Activated CD4-positive, alpha-beta T cell treated with anti-CD3 and anti-CD28 coated beads for 36 hours (primary cell): ENCODE results near the gene FALEC. TPM values are rescaled to one million over a fixed set of nuclear protein-coding genes. Genes with fewer than 3 reads are reported as not detected.

Experiments used
- ATAC-seq: fragments of 200-7000 bp; cut with Tn5 transposase; one replicate; pipeline ENCODE4 v1.10.0; 2021; ENCODE audit warnings: mild to moderate bottlenecking, moderate library complexity
- CTCF ChIA-PET: fragments of 350-600 bp; sonication (Branson Sonifier 250); formaldehyde crosslinking; loops from one replicate; lab custom pipeline; 2021; ENCODE audit warnings: antibody characterized with exemption; lab: Charles Lee
- POLR2A ChIA-PET: fragments of 350-600 bp; sonication (Branson Sonifier 250); formaldehyde crosslinking; loops from one replicate; lab custom pipeline; 2021; ENCODE audit warnings: antibody characterized with exemption, inconsistent platforms; lab: Charles Lee
- DNase-seq: peaks from one replicate; pipeline ENCODE4 v3.0.0-alpha.2; 2020
- H3K27ac Mint-ChIP-seq: one replicate; pipeline ENCODE4 v1.8.0; 2021; ENCODE audit warnings: mixed read lengths
- H3K27me3 Mint-ChIP-seq: one replicate; pipeline ENCODE4 v1.8.0; 2021; ENCODE audit warnings: mixed read lengths
- H3K36me3 Mint-ChIP-seq: one replicate; pipeline ENCODE4 v1.8.0; 2021; ENCODE audit warnings: low read depth, mixed read lengths
- H3K4me1 Mint-ChIP-seq: one replicate; pipeline ENCODE4 v1.8.0; 2021; ENCODE audit warnings: mixed read lengths
- H3K4me3 Mint-ChIP-seq: one replicate; pipeline ENCODE4 v1.8.0; 2021; ENCODE audit warnings: mild to moderate bottlenecking, moderate library complexity, mixed read lengths
- H3K9me3 Mint-ChIP-seq: one replicate; pipeline ENCODE4 v1.8.0; 2021; ENCODE audit warnings: low read depth, mixed read lengths
- intact Hi-C, 2 experiments: fragments of 100-400 bp; cut with DNase I in 1 of 2; cut with micrococcal nuclease in 1 of 2; formaldehyde crosslinking; loops; one replicate each; pipeline versions ENCODE4 v1.14.2 to v1.15.1; 2022 to 2024; cut with DNase I, micrococcal nuclease
- total RNA-seq, 2 experiments: library from RNA; stranded (reverse); gene quantifications; one replicate each; pipeline ENCODE4 v1.2.3, GENCODE V29; 2021

The FALEC gene
- under 1 TPM in 1 of 2 experiments, not detected in 1; 0.34 TPM for total RNA-seq

- intact Hi-C loops = loop anchor here (1.0 to 5.0 kb wide), 9 partner anchors 28 to 361 kb away; partner anchors contain the start of genes ADAMTSL4 (in 1 of the 2), ANP32E (in 1 of the 2), ARNT (in 1 of the 2) and ENSA (in 1 of the 2)
- Mint-ChIP-seq H3K4me3 (peak within 1 kb of the TSS; percentile 80), H3K4me1 (peaks cover 10% of the 10 kb centered on the region), H3K27me3 (no peaks in the 10 kb centered on the region), H3K27ac (peak within 1 kb of the TSS; percentile 59), H3K36me3 (no peaks in the 10 kb centered on the region), H3K9me3 (no peaks in the 10 kb centered on the region)
- CTCF ChIA-PET = interaction anchor here (0.6 to 2.7 kb wide), 11 partner anchors 13 to 569 kb away, joined by 3 to 20 read pairs (median 4); partner anchors contain the start of gene CA14
- POLR2A ChIA-PET = interaction anchor here (0.6 to 1.0 kb wide), 5 partner anchors 64 to 542 kb away, joined by 3 to 4 read pairs (median 3); partner anchors contain the start of gene MCL1
- peak; percentile 99 for ATAC-seq
- peak; percentile 95 for DNase-seq
These were observed at the start of gene FALEC for GRCh38 chr1:150515328-150516049. FALEC (plus strand) TSS chr1:150515752.

GRCh38 chr1:150466964-150467363 lies 48.6 kb upstream of the FALEC start:
- Mint-ChIP-seq H3K36me3 (peaks cover 30% of the 10 kb centered on the region), H3K9me3 (no peaks in the 10 kb centered on the region), H3K27ac (no peak overlapping the region), H3K27me3 (no peaks in the 10 kb centered on the region), H3K4me1 (peaks cover 4% of the 10 kb centered on the region), H3K4me3 (no peak overlapping the region)
- ChIA-PET CTCF (no interaction called here), POLR2A (no interaction called here)
- intact Hi-C loops = loop anchor here in 1 of 2 experiments (10.0 kb wide), 1 partner anchor 508 kb away; the partner anchor contains the start of gene CERS2
- ATAC-seq (no peak), DNase-seq (no peak)

- Mint-ChIP-seq H3K36me3 (peaks cover 33% of the 10 kb centered on the region), H3K4me1 (peaks cover 2% of the 10 kb centered on the region), H3K27me3 (no peaks in the 10 kb centered on the region), H3K4me3 (no peak overlapping the region), H3K27ac (no peak overlapping the region), H3K9me3 (no peaks in the 10 kb centered on the region)
- intact Hi-C loops = loop anchor here in 1 of 2 experiments (10.0 kb wide), 1 partner anchor 506 kb away; the partner anchor contains the start of gene CERS2
- ATAC-seq (no peak), DNase-seq (no peak)
- ChIA-PET CTCF (no interaction called here), POLR2A (no interaction called here)
These were observed 46.3 kb upstream of the FALEC start for GRCh38 chr1:150469291-150469690.

GRCh38 chr1:150472601-150473200 lies 42.9 kb upstream of the FALEC start:
- Mint-ChIP-seq H3K4me1 (peaks cover 8% of the 10 kb centered on the region), H3K27me3 (no peaks in the 10 kb centered on the region), H3K9me3 (no peaks in the 10 kb centered on the region), H3K4me3 (no peak overlapping the region), H3K36me3 (peaks cover 23% of the 10 kb centered on the region), H3K27ac (no peak overlapping the region)
- ChIA-PET CTCF (no interaction called here), POLR2A (no interaction called here)
- no peak for DNase-seq
- intact Hi-C loops = no loop called here
- no peak for ATAC-seq

- Mint-ChIP-seq H3K4me3 (no peak overlapping the region), H3K4me1 (peaks cover 10% of the 10 kb centered on the region), H3K27me3 (no peaks in the 10 kb centered on the region), H3K9me3 (no peaks in the 10 kb centered on the region), H3K27ac (peak overlapping the region; percentile 25), H3K36me3 (peaks cover 23% of the 10 kb centered on the region)
- intact Hi-C loops = no loop called here
- ATAC-seq (no peak), DNase-seq (no peak)
- CTCF ChIA-PET = no interaction called here
- POLR2A ChIA-PET = no interaction called here
These were observed 41.9 kb upstream of the FALEC start for GRCh38 chr1:150473659-150474058.

DNA sequence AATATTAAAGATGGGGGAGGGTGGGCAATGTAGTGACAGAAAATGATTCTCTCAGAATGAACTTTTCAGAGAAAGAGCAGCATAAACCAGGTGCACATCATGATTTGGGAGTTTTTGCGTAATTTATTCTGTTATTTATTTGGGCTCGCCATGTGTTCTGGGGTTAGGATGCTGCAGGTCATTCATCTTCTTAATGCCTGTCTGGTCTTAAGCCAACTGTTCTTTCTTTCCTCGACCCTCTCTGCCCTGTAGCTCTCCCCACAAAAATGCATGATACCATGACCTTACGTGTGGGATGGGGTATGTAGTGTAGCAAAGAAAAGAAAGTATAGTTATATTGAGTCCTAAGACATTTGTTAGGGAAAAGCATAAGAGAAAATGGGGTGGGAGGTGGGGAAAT lies 40.7 kb upstream of the FALEC start:
- H3K27me3 Mint-ChIP-seq = no peaks in the 10 kb centered on the region
- CTCF ChIA-PET = interaction anchor here (0.6 to 0.9 kb wide), 3 partner anchors 12 to 145 kb away, joined by 3 to 5 read pairs (median 3); no protein-coding TSS in a partner anchor
- H3K36me3 Mint-ChIP-seq = peaks cover 23% of the 10 kb centered on the region
- peaks cover 10% of the 10 kb centered on the region for H3K4me1 Mint-ChIP-seq
- POLR2A ChIA-PET = no interaction called here
- DNase-seq = no peak
- intact Hi-C loops = loop anchor here in 1 of 2 experiments (5.0 kb wide), 1 partner anchor 42 kb away; the partner anchor contains the start of gene FALEC
- no peaks in the 10 kb centered on the region for H3K9me3 Mint-ChIP-seq
- ATAC-seq = no peak
- no peak overlapping the region for H3K27ac Mint-ChIP-seq
- no peak overlapping the region for H3K4me3 Mint-ChIP-seq

DNA sequence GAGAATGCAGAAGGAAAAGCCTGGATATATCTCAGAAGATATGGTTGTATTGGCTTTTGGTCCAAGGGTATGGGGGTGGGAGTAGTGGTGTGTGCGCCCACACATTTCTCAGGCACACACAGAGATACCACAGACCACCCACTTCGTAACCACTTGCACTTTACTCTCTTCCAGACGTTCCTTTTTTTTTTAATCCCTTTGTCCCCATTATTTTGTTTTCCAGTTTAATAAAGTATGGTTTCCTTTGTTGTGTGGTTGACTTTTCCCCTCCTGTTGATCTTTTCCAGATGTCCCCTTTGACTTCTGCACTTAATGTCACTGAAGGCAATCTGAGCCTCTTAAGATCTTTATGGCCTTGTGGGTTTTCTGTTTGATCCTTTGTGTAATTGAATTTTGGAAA lies 38.8 kb upstream of the FALEC start:
- ATAC-seq = no peak
- ChIA-PET CTCF (interaction anchor here (1.2 kb wide), 1 partner anchor 13 kb away, joined by 5 read pairs; no protein-coding TSS in a partner anchor), POLR2A (no interaction called here)
- H3K9me3 Mint-ChIP-seq = no peaks in the 10 kb centered on the region
- DNase-seq = no peak
- H3K36me3 Mint-ChIP-seq = peaks cover 7% of the 10 kb centered on the region
- H3K27me3 Mint-ChIP-seq = no peaks in the 10 kb centered on the region
- peaks cover 10% of the 10 kb centered on the region for H3K4me1 Mint-ChIP-seq
- H3K4me3 Mint-ChIP-seq = no peak overlapping the region
- intact Hi-C loops = loop anchor here in 1 of 2 experiments (5.0 kb wide), 1 partner anchor 41 kb away; the partner anchor contains the start of gene FALEC
- no peak overlapping the region for H3K27ac Mint-ChIP-seq

DNA sequence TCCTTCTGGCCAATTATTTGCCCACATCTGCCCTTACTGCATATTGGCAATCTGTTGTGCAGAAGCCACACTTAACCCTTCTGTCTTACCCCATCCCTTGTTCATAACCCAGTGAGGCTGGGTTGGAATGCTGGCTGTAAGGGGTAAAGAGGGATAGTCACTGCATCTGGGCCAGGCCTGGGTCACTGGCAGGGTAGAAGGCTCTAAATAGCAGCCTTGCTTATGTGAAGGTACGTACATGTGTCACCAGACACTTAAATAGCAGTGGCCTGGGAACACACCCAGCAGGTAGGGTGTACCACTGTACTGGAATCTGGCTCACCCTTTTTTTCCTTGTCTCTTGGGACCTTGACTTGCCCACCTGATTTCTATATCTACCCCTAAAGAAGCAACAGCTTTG lies 38.2 kb upstream of the FALEC start:
- ChIA-PET POLR2A (no interaction called here), CTCF (no interaction called here)
- H3K27ac Mint-ChIP-seq = no peak overlapping the region
- H3K4me1 Mint-ChIP-seq = peaks cover 10% of the 10 kb centered on the region
- ATAC-seq = no peak
- peaks cover 5% of the 10 kb centered on the region for H3K36me3 Mint-ChIP-seq
- no peaks in the 10 kb centered on the region for H3K9me3 Mint-ChIP-seq
- no peak overlapping the region for H3K4me3 Mint-ChIP-seq
- intact Hi-C loops = loop anchor here in 1 of 2 experiments (5.0 kb wide), 1 partner anchor 40 kb away; the partner anchor contains the start of gene FALEC
- DNase-seq = no peak
- H3K27me3 Mint-ChIP-seq = no peaks in the 10 kb centered on the region

DNA sequence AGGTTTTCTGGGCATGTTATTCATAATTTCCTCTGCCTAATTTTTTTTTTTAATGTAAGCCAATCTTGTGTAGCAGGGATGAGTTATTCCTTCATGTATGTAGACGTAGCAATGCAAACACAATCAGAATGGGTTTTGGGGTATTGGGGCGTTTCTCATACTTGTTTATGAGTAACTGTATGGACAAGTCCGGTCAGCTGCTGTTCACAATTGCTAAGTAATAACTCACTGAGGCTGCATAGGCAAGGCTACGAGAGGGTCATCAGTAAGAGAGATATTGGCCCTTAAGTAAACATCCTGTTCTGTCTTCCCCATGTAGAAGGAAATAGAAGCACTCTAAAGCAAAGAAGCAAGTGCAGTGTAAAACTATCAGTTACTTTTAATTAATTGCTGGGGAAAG lies 37.8 kb upstream of the FALEC start:
- intact Hi-C loops = loop anchor here in 1 of 2 experiments (5.0 kb wide), 1 partner anchor 40 kb away; the partner anchor contains the start of gene FALEC
- H3K4me1 Mint-ChIP-seq = peaks cover 10% of the 10 kb centered on the region
- POLR2A ChIA-PET = no interaction called here
- H3K27me3 Mint-ChIP-seq = no peaks in the 10 kb centered on the region
- H3K27ac Mint-ChIP-seq = no peak overlapping the region
- CTCF ChIA-PET = no interaction called here
- no peak overlapping the region for H3K4me3 Mint-ChIP-seq
- peaks cover 5% of the 10 kb centered on the region for H3K36me3 Mint-ChIP-seq
- no peaks in the 10 kb centered on the region for H3K9me3 Mint-ChIP-seq
- no peak for ATAC-seq
- DNase-seq = no peak

DNA sequence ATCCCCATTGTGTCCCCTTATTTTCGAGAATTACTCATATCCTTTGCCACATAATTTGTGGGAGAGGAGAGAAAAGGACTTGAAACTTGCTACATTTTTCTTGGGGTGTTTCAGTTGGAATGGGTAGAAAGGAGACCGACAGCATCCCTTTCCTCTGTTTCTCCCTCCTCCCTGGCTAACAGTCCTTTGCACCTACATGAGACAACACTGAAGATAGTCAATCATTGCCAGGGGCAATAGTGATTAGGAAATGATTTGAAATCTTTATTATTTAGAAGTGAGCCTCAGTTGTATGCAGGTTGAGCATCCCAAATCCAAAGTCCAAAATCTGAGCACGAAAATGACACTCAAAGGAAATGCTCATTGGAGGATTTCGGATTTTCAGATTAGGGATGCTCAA lies 36.2 kb upstream of the FALEC start:
- ChIA-PET CTCF (no interaction called here), POLR2A (no interaction called here)
- peaks cover 10% of the 10 kb centered on the region for H3K4me1 Mint-ChIP-seq
- H3K4me3 Mint-ChIP-seq = no peak overlapping the region
- intact Hi-C loops = loop anchor here in 1 of 2 experiments (5.0 kb wide), 1 partner anchor 38 kb away; the partner anchor contains the start of gene FALEC
- H3K27me3 Mint-ChIP-seq = no peaks in the 10 kb centered on the region
- H3K27ac Mint-ChIP-seq = no peak overlapping the region
- ATAC-seq (no peak), DNase-seq (no peak)
- H3K9me3 Mint-ChIP-seq = no peaks in the 10 kb centered on the region
- H3K36me3 Mint-ChIP-seq = no peaks in the 10 kb centered on the region

GRCh38 chr1:150479927-150480352 lies 35.6 kb upstream of the FALEC start:
- ChIA-PET CTCF (no interaction called here), POLR2A (no interaction called here)
- DNase-seq (no peak), ATAC-seq (no peak)
- Mint-ChIP-seq H3K27me3 (no peaks in the 10 kb centered on the region), H3K36me3 (no peaks in the 10 kb centered on the region), H3K27ac (no peak overlapping the region), H3K9me3 (no peaks in the 10 kb centered on the region), H3K4me1 (peaks cover 10% of the 10 kb centered on the region), H3K4me3 (no peak overlapping the region)
- intact Hi-C loops = loop anchor here in 1 of 2 experiments (5.0 to 10.0 kb wide), 3 partner anchors 37 to 225 kb away; partner anchors contain the start of genes CA14, ENSA and FALEC
